Astrocyte (in vitro differentiated cells and primary cell): ENCODE data around the gene ANKRD7. TPM values are rescaled to one million over a fixed set of nuclear protein-coding genes. Genes with fewer than 3 reads are reported as not detected.
A peak's percentile ranks its signal among the peaks of the same experiment; 100 is the strongest.

ENCODE experiments used
- DNase-seq: peaks from one replicate; pipeline ENCODE4 v3.0.0-alpha.2; 2010; ENCODE audit warnings: low read depth
- FAIRE-seq: peaks from 2 replicates; lab custom pipeline; 2011; peaks lifted over from hg19 to GRCh38; lab: Jason Lieb, UNC
- H2AFZ ChIP-seq: 2 replicates; pipeline ENCODE4 v1.6.0; 2012; ENCODE audit warnings: low read depth, low read length, inconsistent platforms
- H3K27ac ChIP-seq: 2 replicates; pipeline ENCODE4 v1.5.1; 2011; ENCODE audit warnings: low read depth, low read length, inconsistent platforms
- H3K27me3 ChIP-seq: 2 replicates; pipeline ENCODE4 v1.6.0; 2011; ENCODE audit warnings: low read length, inconsistent platforms; ENCODE audit not compliant: insufficient read depth
- H3K36me3 ChIP-seq: 2 replicates; pipeline ENCODE4 v1.5.1; 2011; ENCODE audit warnings: low read length, inconsistent platforms; ENCODE audit not compliant: insufficient read depth
- H3K4me1 ChIP-seq: 2 replicates; pipeline ENCODE4 v1.5.1; 2011; ENCODE audit warnings: low read length, inconsistent platforms; ENCODE audit not compliant: insufficient read depth
- H3K4me2 ChIP-seq: 2 replicates; pipeline ENCODE4 v1.6.0; 2012; ENCODE audit warnings: low read length, inconsistent platforms
- H3K4me3 ChIP-seq: 2 replicates; pipeline ENCODE4 v1.5.1; 2011; ENCODE audit warnings: low read depth, mild to moderate bottlenecking, low read length, inconsistent platforms; ENCODE audit not compliant: insufficient read depth
- H3K79me2 ChIP-seq: 2 replicates; pipeline ENCODE4 v1.6.0; 2012; ENCODE audit warnings: mild to moderate bottlenecking, low read length, inconsistent platforms; ENCODE audit not compliant: insufficient read depth
- H3K9ac ChIP-seq: 2 replicates; pipeline ENCODE4 v1.6.0; 2012; ENCODE audit warnings: mild to moderate bottlenecking, low read length, inconsistent platforms
- H3K9me3 ChIP-seq: 2 replicates; pipeline ENCODE4 v1.5.1; 2012; ENCODE audit warnings: low read depth, mild to moderate bottlenecking, low read length, inconsistent platforms; ENCODE audit not compliant: insufficient read depth
- H4K20me1 ChIP-seq: 2 replicates; pipeline ENCODE4 v1.6.0; 2012; ENCODE audit warnings: low read length, inconsistent platforms; ENCODE audit not compliant: insufficient read depth
- H3K27ac Mint-ChIP-seq: one replicate; pipeline ENCODE4 v1.8.0; 2021; ENCODE audit warnings: mild to moderate bottlenecking, mixed read lengths; ENCODE audit not compliant: unreplicated experiment
- H3K27me3 Mint-ChIP-seq: one replicate; pipeline ENCODE4 v1.8.0; 2021; ENCODE audit warnings: low read depth, mixed read lengths; ENCODE audit not compliant: unreplicated experiment
- H3K36me3 Mint-ChIP-seq: one replicate; pipeline ENCODE4 v1.8.0; 2021; ENCODE audit warnings: low read depth, mixed read lengths; ENCODE audit not compliant: unreplicated experiment
- H3K4me1 Mint-ChIP-seq: one replicate; pipeline ENCODE4 v1.8.0; 2021; ENCODE audit warnings: low read depth, mixed read lengths; ENCODE audit not compliant: unreplicated experiment
- H3K4me3 Mint-ChIP-seq: one replicate; pipeline ENCODE4 v1.8.0; 2021; ENCODE audit warnings: mild to moderate bottlenecking, moderate library complexity, mixed read lengths; ENCODE audit not compliant: unreplicated experiment
- H3K9me3 Mint-ChIP-seq: one replicate; pipeline ENCODE4 v1.8.0; 2021; ENCODE audit warnings: mild to moderate bottlenecking, mixed read lengths; ENCODE audit not compliant: unreplicated experiment
- EZH2 ChIP-seq: IDR thresholded peaks from 2 replicates; pipeline ENCODE4 v1.6.1; 2012; ENCODE audit warnings: mild to moderate bottlenecking, low read length, inconsistent platforms; ENCODE audit not compliant: insufficient read depth
- total RNA-seq: library from RNA; stranded (reverse); gene quantifications from 2 replicates; pipeline ENCODE4 v1.2.1, GENCODE V29; 2021
- TF ChIP-seq, protein P1 (sequence below): IDR thresholded peaks from 2 replicates; pipeline ENCODE4 v1.5.1; 2011; ENCODE audit warnings: low read depth, mild to moderate bottlenecking, inconsistent platforms, low read length, moderate library complexity; ENCODE audit not compliant: insufficient read depth

The ANKRD7 gene
- total RNA-seq, 1 donor from 2014 or later, result 0.41 TPM

GRCh38 chr7:118182593-118183427, 41.7 kb upstream of the ANKRD7 start:
- no peaks in the 10 kb centered on the region for H3K9me3 ChIP-seq
- no peaks in the 10 kb centered on the region for H3K27me3 Mint-ChIP-seq
- H4K20me1 ChIP-seq, result no peaks in the 10 kb centered on the region
- peak overlapping the region; percentile 94 for H3K4me2 ChIP-seq
- H3K27me3 ChIP-seq, result no peaks in the 10 kb centered on the region
- H3K27ac Mint-ChIP-seq, result peak overlapping the region; percentile 97
- no peaks in the 10 kb centered on the region for H3K9me3 Mint-ChIP-seq
- H3K9ac ChIP-seq, result peak overlapping the region; percentile 96
- H3K27ac ChIP-seq, result peak overlapping the region; percentile 90
- peak overlapping the region; percentile 95 for H3K4me3 Mint-ChIP-seq
- H3K4me1 Mint-ChIP-seq, result peaks cover 15% of the 10 kb centered on the region
- no peaks in the 10 kb centered on the region for H3K36me3 Mint-ChIP-seq
- H3K79me2 ChIP-seq, result peaks cover 47% of the 10 kb centered on the region
- TF ChIP-seq, protein P1, sequence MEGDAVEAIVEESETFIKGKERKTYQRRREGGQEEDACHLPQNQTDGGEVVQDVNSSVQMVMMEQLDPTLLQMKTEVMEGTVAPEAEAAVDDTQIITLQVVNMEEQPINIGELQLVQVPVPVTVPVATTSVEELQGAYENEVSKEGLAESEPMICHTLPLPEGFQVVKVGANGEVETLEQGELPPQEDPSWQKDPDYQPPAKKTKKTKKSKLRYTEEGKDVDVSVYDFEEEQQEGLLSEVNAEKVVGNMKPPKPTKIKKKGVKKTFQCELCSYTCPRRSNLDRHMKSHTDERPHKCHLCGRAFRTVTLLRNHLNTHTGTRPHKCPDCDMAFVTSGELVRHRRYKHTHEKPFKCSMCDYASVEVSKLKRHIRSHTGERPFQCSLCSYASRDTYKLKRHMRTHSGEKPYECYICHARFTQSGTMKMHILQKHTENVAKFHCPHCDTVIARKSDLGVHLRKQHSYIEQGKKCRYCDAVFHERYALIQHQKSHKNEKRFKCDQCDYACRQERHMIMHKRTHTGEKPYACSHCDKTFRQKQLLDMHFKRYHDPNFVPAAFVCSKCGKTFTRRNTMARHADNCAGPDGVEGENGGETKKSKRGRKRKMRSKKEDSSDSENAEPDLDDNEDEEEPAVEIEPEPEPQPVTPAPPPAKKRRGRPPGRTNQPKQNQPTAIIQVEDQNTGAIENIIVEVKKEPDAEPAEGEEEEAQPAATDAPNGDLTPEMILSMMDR, result no peak
- TF ChIP-seq EZH2, result no peak
- FAIRE-seq, result no peak
- DNase-seq, result no peak
- peak overlapping the region; percentile 97 for H3K4me3 ChIP-seq
- peaks cover 7% of the 10 kb centered on the region for H3K36me3 ChIP-seq
- peaks cover 11% of the 10 kb centered on the region for H3K4me1 ChIP-seq
- H2AFZ ChIP-seq, result peak overlapping the region; percentile 83

- Histone ChIP-seq H3K4me3 (peak overlapping the region; percentile 97), H3K9me3 (no peaks in the 10 kb centered on the region), H3K9ac (peak overlapping the region; percentile 96), H3K27ac (peak overlapping the region; percentile 90), H3K4me2 (peak overlapping the region; percentile 94), H4K20me1 (no peaks in the 10 kb centered on the region), H3K4me1 (peaks cover 11% of the 10 kb centered on the region), H3K27me3 (no peaks in the 10 kb centered on the region), H3K36me3 (peaks cover 13% of the 10 kb centered on the region), H3K79me2 (peaks cover 52% of the 10 kb centered on the region), H2AFZ (peak overlapping the region; percentile 83)
- Mint-ChIP-seq H3K36me3 (no peaks in the 10 kb centered on the region), H3K27ac (peak overlapping the region; percentile 97), H3K27me3 (no peaks in the 10 kb centered on the region), H3K9me3 (no peaks in the 10 kb centered on the region), H3K4me1 (peaks cover 15% of the 10 kb centered on the region), H3K4me3 (peak overlapping the region; percentile 95)
- DNase-seq (no peak), FAIRE-seq (no peak)
- no peak for TF ChIP-seq EZH2
- TF ChIP-seq, protein P1, result no peak
Observed at GRCh38 chr7:118183428-118183785, 41.1 kb upstream of the ANKRD7 start.
